ENCODE results near the gene AGPS.

The AGPS gene

DNA sequence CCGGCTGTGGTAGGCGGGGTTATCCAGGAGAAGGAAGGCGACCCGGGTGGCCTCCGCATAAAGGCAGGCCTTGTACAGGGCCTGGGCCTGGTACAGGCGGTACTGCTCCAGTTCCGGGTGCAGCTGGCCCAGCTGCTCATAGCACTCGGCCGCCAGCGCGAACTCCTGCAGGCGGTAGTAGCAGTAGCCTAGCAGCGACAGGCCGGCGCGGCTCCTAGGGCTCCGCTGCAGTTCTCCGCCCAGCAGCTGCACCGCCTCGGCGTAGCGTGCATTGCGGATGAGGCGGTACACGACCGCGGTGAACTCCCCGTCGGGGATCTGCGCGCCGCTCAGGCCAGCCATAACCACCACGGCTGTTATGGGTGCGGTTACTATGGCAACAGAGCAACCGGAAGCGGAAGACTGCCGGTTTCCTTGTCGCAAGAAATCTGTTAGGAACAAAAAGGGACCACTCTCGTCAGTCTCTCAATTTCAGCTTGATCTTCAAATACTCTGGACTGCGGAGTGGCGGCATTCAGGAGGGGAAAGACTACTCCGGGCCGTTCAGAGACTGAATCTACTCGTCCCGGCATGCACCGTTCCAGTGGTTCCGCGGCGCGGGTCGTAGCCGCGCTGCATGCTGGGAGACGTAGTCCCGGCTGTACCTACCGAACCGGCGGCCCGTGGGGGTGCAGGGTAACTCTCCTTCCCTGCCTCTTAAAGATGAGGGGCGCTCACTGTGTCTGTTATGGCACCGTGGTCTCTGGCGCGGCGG lies 160.0 kb downstream of the AGPS start:
- DNase-seq (ENCODE audit: low read depth) = peak; percentile 61

GRCh38 chr2:177553176-177553884 lies 160.8 kb downstream of the AGPS start:
- DNase-seq (ENCODE audit: low read depth) = no peak

DNA sequence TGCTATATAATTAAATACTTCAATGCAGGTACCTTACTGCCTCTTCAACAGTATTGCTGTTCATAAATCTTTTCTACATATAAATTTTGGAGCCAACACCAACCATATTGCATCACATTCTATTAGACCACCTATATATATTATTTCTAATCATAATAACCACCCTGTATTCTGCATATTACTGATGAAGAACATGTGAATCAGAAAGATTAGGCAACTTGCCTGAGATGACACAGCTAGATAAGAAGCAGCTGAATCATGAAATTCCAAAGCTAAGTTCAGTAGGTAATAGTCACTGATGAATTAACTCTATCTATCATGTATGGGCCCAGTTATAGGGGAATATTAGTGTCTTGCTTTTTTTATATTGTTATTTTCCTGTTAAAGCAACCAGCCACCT lies 161.8 kb downstream of the AGPS start:
- DNase-seq (ENCODE audit: low read depth) = no peak

- DNase-seq (ENCODE audit: low read depth) = no peak
These were observed 163.6 kb downstream of the AGPS start for GRCh38 chr2:177556153-177556552.

- no peak for DNase-seq (ENCODE audit: low read depth)
These were observed 165.2 kb downstream of the AGPS start for GRCh38 chr2:177557794-177558193.

GRCh38 chr2:177559638-177560037 lies 167.1 kb downstream of the AGPS start:
- no peak for DNase-seq (ENCODE audit: low read depth)

GRCh38 chr2:177568390-177568789 lies 175.8 kb downstream of the AGPS start:
- no peak for DNase-seq (ENCODE audit: low read depth)

GRCh38 chr2:177568893-177569292 lies 176.3 kb downstream of the AGPS start:
- no peak for DNase-seq (ENCODE audit: low read depth)

DNA sequence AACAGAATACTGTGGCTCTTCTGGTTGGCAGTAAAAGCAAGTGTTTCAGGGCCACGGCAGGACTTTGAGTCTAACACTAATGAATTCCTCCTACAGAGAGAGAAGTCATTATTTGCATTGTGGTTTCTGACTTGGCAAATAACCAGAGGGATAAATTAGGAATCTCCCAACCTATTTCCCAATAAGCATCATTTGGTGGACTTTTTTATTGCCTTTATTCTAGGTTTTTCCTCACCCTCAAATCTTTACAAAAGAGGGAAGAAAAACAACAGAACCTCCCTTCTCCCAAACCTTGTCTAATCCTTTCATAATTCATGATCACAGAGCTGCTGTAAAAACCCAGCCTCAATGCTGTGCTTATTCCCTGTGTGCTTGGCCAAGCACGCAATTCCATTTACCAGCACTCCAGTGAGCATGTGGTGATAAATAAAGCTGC lies 179.7 kb downstream of the AGPS start:
- no peak for DNase-seq (ENCODE audit: low read depth)

DNA sequence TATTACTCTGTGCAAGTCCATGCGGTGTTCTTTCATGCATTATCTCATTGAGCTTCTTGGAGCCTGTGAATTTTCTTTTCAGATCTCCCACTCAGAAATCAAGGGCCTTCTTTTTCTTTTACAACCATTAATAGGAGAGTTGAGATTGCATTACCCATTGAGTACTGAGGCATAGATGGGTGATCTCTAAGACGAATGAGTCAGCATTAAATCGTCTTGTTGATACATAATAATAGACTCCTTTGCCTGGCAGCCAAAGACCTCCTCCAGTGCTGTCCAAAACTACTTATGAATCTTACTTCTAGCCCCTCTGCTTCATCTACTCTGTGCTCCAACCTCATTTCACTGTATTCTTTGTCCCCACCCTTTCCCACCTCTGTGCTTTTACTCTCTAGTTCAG lies 180.5 kb downstream of the AGPS start:
- DNase-seq (ENCODE audit: low read depth) = no peak

- DNase-seq (ENCODE audit: low read depth) = no peak
These were observed 181.8 kb downstream of the AGPS start for GRCh38 chr2:177574356-177574755.

DNA sequence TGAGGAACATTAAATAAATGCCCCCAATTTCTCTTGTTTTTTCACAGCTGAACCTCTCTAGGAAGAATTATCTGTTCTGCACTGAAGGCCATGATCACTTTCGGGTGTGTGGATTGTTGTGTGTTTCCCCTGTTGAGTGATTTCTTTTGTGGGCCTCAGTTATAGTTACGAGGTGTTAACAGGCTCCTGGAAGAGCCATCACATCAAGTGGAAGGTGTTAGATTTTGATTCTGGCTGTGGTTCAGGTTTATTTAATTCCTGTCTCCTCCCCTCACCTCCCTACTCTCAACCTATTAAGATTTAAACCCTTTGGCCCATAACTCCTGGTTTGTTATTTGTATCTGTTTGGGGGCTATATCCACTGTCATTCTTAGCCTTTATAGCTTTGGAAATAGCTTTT lies 182.8 kb downstream of the AGPS start:
- DNase-seq (ENCODE audit: low read depth) = no peak

DNA sequence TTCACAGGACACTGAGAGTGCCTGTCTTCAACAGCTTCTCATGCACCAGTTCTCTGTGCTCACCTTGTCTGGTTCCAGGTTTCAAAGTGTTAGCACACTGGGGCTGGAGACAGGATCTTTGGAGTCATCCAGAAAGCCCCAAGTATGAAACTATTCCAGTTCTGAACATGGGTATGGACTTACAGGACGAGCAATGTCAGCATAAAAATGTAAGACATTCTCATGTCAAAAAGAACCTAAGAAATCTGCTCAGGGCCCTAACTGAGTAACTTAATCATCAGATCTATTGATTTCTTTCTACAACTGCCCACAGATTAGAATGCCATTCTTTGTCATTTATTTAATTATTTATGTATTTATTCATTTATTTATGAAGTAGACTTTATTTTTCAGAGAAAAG lies 184.5 kb downstream of the AGPS start:
- no peak for DNase-seq (ENCODE audit: low read depth)

- no peak for DNase-seq (ENCODE audit: low read depth)
These were observed 185.9 kb downstream of the AGPS start for GRCh38 chr2:177578454-177578853.

GRCh38 chr2:177579486-177580036 lies 187.0 kb downstream of the AGPS start:
- DNase-seq (ENCODE audit: low read depth) = no peak

DNA sequence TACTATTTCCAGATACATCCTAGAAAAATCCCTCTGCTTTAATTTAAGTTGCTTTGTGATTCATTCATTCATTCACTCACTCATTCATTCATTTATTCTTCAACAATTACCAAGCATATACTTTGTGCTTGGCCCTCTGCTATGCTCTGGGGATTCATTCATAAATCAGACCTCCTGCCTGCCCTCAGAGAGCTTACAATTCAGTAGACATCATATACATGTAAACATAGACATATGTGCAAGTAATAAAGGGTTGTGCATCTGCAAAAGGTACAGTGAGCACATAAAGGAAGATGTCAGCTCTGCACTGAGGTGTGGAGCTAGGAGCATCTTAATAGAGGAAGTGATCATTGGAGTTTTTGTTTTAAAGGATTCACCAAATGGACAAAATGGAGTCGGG lies 189.4 kb downstream of the AGPS start:
- DNase-seq (ENCODE audit: low read depth) = no peak

DNA sequence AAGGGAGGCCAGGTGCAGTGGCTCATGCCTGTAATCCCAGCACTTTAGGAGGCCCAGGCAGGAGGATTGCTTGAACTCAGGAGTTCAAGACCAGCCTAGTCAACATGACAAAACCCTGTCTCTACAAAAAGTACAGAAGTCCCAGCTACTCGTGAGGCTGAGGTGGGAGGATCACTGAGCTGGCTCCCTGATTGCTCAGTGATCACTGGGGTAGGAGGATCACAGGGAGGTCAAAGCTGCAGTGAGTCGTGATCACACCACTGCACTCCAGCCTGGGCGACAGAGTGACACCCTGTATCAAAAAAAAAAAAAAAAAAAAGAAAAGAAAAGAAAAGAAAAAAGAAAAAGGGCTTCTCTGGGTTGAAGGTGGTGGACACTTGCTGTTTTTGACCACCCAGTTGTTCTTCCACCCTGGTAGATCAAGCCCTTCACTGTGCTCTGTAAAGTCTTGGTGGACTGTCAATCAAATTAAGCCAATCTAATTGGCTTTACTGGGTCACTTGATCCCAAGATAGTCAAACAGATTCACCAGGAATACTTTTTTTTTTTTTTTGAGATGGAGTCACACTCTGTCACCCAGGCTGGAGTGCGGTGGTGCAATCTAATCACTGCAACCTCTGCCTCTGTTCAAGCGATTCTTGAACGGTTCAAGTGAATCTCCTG lies 191.6 kb downstream of the AGPS start:
- DNase-seq (ENCODE audit: low read depth) = no peak

GRCh38 chr2:177585234-177585863 lies 192.8 kb downstream of the AGPS start:
- DNase-seq (ENCODE audit: low read depth) = no peak

DNA sequence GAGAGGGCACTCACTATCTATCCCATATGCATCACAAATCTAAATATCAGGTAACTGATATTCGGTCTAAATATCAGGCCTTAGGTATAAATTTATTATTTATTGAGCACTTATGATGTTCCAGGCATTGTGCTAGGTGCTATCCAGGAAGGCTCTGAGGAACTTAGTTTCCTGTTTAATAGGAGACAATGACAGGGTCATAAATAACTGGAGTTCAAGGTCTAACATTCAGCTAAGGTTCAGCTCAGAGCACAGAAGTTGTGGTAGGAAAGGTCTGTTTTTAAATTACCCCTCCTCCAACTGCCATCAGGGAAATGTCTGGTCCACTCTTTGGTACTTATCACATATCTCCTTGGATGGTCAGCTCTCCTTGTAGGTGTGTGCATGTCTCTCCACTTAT lies 193.6 kb downstream of the AGPS start:
- DNase-seq (ENCODE audit: low read depth) = no peak

GRCh38 chr2:177587371-177587770 lies 194.8 kb downstream of the AGPS start:
- DNase-seq (ENCODE audit: low read depth) = no peak

DNA sequence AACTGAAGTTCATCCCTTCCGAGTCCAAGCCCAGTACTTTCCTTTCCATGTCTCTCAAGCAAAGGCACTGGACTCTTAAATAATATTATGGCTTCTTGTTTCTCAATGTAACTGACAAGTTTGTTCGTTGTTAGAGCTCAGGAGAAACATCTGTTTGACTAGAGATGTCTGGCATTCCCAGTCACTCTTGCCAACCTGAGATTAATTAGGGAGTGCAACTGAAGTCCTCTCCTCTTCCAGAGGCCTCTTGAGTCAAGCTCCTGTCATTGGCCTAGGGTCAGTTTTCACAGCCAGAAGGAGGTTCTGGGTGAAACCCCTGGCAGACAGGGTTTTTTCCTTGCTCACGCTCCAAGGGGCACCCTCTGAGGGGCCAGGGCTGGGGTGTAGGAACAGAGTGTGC lies 196.1 kb downstream of the AGPS start:
- no peak for DNase-seq (ENCODE audit: low read depth)

DNA sequence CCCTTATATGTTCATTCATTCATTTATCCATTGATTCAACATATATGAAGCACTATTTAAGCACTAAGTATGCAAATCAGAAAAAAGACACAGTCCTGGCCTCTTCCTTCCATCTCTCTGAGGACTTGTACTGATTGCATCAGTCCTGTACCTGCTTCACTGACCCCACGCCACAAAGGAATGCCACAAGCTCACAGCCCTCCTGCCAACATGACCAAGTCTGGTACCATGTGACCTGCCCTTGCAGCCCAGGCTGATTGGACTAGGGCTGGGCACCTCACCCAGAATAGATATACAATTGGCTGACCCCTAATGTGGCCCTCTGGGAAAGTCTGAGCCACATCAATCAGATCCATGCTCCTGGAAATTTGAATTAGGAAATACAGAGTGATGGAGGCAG lies 196.6 kb downstream of the AGPS start:
- DNase-seq (ENCODE audit: low read depth) = no peak
